ENCODE data around the gene RSU1.

DNA sequence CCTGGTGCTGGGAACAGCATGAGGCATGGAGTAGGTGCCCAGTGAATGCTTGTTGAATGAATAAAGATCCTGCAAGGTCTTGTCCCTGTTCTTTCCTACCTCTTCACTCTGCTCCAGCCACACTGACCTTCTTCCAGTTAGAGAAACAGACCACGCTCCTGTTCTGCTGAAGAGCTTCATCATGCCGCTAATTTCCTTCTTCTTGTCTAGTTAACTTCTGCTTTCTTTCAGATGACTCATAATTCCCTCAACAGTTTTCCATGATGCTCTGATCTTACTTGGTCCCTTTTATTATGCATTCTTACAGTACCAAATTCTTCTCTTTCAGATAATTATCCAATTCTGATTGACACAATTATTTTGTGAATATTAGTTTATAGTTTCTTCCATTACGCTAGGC is 236.0 kb downstream of the RSU1 start:
- TF ChIP-seq RAD21 (IDR thresholded peaks at IDR 0.05; ENCODE audit: insufficient read depth, low read depth, low read length): no peak
- TF ChIP-seq, protein P1, sequence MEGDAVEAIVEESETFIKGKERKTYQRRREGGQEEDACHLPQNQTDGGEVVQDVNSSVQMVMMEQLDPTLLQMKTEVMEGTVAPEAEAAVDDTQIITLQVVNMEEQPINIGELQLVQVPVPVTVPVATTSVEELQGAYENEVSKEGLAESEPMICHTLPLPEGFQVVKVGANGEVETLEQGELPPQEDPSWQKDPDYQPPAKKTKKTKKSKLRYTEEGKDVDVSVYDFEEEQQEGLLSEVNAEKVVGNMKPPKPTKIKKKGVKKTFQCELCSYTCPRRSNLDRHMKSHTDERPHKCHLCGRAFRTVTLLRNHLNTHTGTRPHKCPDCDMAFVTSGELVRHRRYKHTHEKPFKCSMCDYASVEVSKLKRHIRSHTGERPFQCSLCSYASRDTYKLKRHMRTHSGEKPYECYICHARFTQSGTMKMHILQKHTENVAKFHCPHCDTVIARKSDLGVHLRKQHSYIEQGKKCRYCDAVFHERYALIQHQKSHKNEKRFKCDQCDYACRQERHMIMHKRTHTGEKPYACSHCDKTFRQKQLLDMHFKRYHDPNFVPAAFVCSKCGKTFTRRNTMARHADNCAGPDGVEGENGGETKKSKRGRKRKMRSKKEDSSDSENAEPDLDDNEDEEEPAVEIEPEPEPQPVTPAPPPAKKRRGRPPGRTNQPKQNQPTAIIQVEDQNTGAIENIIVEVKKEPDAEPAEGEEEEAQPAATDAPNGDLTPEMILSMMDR (IDR thresholded peaks at IDR 0.05 in 2 of 3, conservative IDR thresholded peaks at IDR 0.05 in 1 of 3; ENCODE audit: control insufficient read depth in 2 of 3, extremely low read depth in 1 of 3, insufficient read depth in 1 of 3, low read depth in 3 of 3, low read length in 3 of 3): no peak
- TF ChIP-seq, protein P2, sequence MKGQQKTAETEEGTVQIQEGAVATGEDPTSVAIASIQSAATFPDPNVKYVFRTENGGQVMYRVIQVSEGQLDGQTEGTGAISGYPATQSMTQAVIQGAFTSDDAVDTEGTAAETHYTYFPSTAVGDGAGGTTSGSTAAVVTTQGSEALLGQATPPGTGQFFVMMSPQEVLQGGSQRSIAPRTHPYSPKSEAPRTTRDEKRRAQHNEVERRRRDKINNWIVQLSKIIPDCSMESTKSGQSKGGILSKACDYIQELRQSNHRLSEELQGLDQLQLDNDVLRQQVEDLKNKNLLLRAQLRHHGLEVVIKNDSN (IDR thresholded peaks at IDR 0.05; ENCODE audit: borderline replicate concordance, extremely low read length, insufficient read depth, low read depth, low read length): no peak
- TF ChIP-seq POLR2A (IDR thresholded peaks at IDR 0.05; ENCODE audit: low read depth, low read length): no peak
- TF ChIP-seq ESRRA (IDR thresholded peaks at IDR 0.05; ENCODE audit: low read length): no peak
- TF ChIP-seq, protein P3, sequence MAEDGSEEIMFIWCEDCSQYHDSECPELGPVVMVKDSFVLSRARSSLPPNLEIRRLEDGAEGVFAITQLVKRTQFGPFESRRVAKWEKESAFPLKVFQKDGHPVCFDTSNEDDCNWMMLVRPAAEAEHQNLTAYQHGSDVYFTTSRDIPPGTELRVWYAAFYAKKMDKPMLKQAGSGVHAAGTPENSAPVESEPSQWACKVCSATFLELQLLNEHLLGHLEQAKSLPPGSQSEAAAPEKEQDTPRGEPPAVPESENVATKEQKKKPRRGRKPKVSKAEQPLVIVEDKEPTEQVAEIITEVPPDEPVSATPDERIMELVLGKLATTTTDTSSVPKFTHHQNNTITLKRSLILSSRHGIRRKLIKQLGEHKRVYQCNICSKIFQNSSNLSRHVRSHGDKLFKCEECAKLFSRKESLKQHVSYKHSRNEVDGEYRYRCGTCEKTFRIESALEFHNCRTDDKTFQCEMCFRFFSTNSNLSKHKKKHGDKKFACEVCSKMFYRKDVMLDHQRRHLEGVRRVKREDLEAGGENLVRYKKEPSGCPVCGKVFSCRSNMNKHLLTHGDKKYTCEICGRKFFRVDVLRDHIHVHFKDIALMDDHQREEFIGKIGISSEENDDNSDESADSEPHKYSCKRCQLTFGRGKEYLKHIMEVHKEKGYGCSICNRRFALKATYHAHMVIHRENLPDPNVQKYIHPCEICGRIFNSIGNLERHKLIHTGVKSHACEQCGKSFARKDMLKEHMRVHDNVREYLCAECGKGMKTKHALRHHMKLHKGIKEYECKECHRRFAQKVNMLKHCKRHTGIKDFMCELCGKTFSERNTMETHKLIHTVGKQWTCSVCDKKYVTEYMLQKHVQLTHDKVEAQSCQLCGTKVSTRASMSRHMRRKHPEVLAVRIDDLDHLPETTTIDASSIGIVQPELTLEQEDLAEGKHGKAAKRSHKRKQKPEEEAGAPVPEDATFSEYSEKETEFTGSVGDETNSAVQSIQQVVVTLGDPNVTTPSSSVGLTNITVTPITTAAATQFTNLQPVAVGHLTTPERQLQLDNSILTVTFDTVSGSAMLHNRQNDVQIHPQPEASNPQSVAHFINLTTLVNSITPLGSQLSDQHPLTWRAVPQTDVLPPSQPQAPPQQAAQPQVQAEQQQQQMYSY (CRISPR knock-in tag; IDR thresholded peaks at IDR 0.05): no peak
